K562 (cell line): Measurements from ENCODE around the gene RORB. TPM values are rescaled to one million over a fixed set of nuclear protein-coding genes. Genes with fewer than 3 reads are reported as not detected.

Experiments used
- ATAC-seq: fragments of 200-7000 bp; cut with Tn5 transposase; 3 replicates; pipeline ENCODE4 v1.9.1; 2020; ENCODE audit warnings: moderate library complexity
- BruUV-seq: library from RNA; stranded (reverse); fragments of 400-500 nt; replicated peaks from 2 replicates; lab custom pipeline; 2021; lab: Mats Ljungman, UMichigan
- CTCF ChIA-PET: fragments of 300-600 bp; formaldehyde crosslinking; extraction: SDS; loops from one replicate; lab custom pipeline; 2021; ENCODE audit warnings: low intra/inter-chr PET ratio; lab: Yijun Ruan, JAX
- POLR2A ChIA-PET: fragments of 300-600, 350-650 bp; sonication (Branson Sonifier 250); formaldehyde crosslinking; extraction: SDS; loops from one replicate; lab custom pipeline; 2021; ENCODE audit warnings: antibody characterized with exemption, inconsistent platforms; lab: Yijun Ruan, JAX
- DNase-seq, 4 experiments: peaks; one replicate each; pipeline versions ENCODE4 v3.0.0 to v3.0.0-alpha.2; 2011 to 2018; ENCODE audit warnings: low spot score in 3 of 4, mixed read lengths in 3 of 4; ENCODE audit errors: extremely low read depth in 1 of 4
- FAIRE-seq: peaks from 2 replicates; lab custom pipeline; 2011; peaks lifted over from hg19 to GRCh38; lab: Jason Lieb, UNC
- H2AFZ ChIP-seq: 2 replicates; pipeline ENCODE4 v1.6.0; 2011; ENCODE audit warnings: low read depth, low read length, control low read depth, inconsistent platforms
- H3K27ac ChIP-seq: fragments of 200-600 bp; 3 replicates; pipeline ENCODE4 v1.8.0; 2011; ENCODE audit warnings: low read depth, mild to moderate bottlenecking, control low read depth, inconsistent platforms, low read length, moderate library complexity, mixed read lengths; ENCODE audit errors: extremely low read depth
- H3K27me3 ChIP-seq, 2 experiments: fragments of 300-600 bp in 1 of 2; 2 replicates in 1 of 2; 3 replicates in 1 of 2; pipeline versions ENCODE4 v1.6.0 to v1.8.0; 2011; ENCODE audit warnings: inconsistent platforms in 2 of 2, low read length in 2 of 2, mild to moderate bottlenecking in 1 of 2, mixed read lengths in 1 of 2, moderate library complexity in 1 of 2; ENCODE audit not compliant: control insufficient read depth in 2 of 2, insufficient read depth in 2 of 2
- H3K36me3 ChIP-seq: fragments of 300-600 bp; 3 replicates; pipeline ENCODE4 v1.8.0; 2011; ENCODE audit warnings: mild to moderate bottlenecking, low read length, inconsistent platforms; ENCODE audit not compliant: control insufficient read depth, insufficient read depth
- H3K4me1 ChIP-seq, 2 experiments: fragments of 200-600 bp in 1 of 2; replicated peaks in 1 of 2; 2 replicates in 1 of 2; 3 replicates in 1 of 2; pipeline versions ENCODE4 v1.5.1 to v1.8.0; 2011; ENCODE audit warnings: inconsistent platforms in 2 of 2, low read length in 2 of 2, mild to moderate bottlenecking in 1 of 2, mixed read lengths in 1 of 2, moderate library complexity in 1 of 2; ENCODE audit not compliant: control insufficient read depth in 2 of 2, insufficient read depth in 2 of 2
- H3K4me2 ChIP-seq: 2 replicates; pipeline ENCODE4 v1.6.1; 2011; ENCODE audit warnings: low read length, control low read depth, inconsistent platforms, mixed read lengths; ENCODE audit not compliant: insufficient read depth
- H3K4me3 ChIP-seq: fragments of 200-600 bp; sonication (generic), shearing (Covaris generic); 2 replicates; pipeline ENCODE4 v1.5.1; 2016; ENCODE audit warnings: control low read depth, inconsistent platforms
- H3K79me2 ChIP-seq: fragments of 200-600 bp; 3 replicates; pipeline ENCODE4 v1.8.0; 2011; ENCODE audit warnings: low read length, inconsistent platforms; ENCODE audit not compliant: control insufficient read depth, insufficient read depth
- H3K9ac ChIP-seq, 2 experiments: 2 replicates each; pipeline versions ENCODE4 v1.6.0 to v1.6.1; 2011; ENCODE audit warnings: low read depth in 2 of 2, low read length in 2 of 2, control low read depth in 1 of 2, inconsistent platforms in 1 of 2, mild to moderate bottlenecking in 1 of 2, mixed read lengths in 1 of 2; ENCODE audit not compliant: insufficient read depth in 1 of 2
- H3K9me1 ChIP-seq: one replicate; pipeline ENCODE4 v1.6.0; 2011; ENCODE audit warnings: inconsistent platforms, mild to moderate bottlenecking, low read length, moderate library complexity; ENCODE audit not compliant: control insufficient read depth, insufficient read depth
- H3K9me3 ChIP-seq: replicated peaks from 2 replicates; pipeline ENCODE4 v1.5.1; 2011; ENCODE audit warnings: low read depth, low read length, inconsistent platforms; ENCODE audit not compliant: control insufficient read depth, insufficient read depth
- H4K20me1 ChIP-seq: replicated peaks from 2 replicates; pipeline ENCODE4 v1.6.1; 2011; ENCODE audit warnings: low read length, inconsistent platforms, mixed read lengths; ENCODE audit not compliant: control insufficient read depth, insufficient read depth
- ARID1B ChIP-seq: fragments of 450-650 bp; IDR thresholded peaks from 2 replicates; pipeline ENCODE4 v1.6.1; 2016; ENCODE audit warnings: antibody characterized with exemption, mild to moderate bottlenecking, inconsistent platforms
- CREBBP ChIP-seq: IDR thresholded peaks from one replicate; pipeline ENCODE4 v1.6.1; 2012; ENCODE audit warnings: low read depth, mild to moderate bottlenecking, control low read depth, inconsistent platforms, low read length
- CREM ChIP-seq: IDR thresholded peaks from 2 replicates; pipeline ENCODE4 v1.6.1; 2014; ENCODE audit warnings: antibody characterized with exemption, low read depth
- ETV6 ChIP-seq, 3 experiments: fragments of 150-350 bp in 1 of 3; sonication (generic) in 1 of 3; formaldehyde crosslinking in 1 of 3; IDR thresholded peaks; 2 replicates each; pipeline versions ENCODE4 v1.6.1 to v1.8.0; 2014 to 2022; ENCODE audit warnings: borderline replicate concordance in 2 of 3, low read depth in 2 of 3, antibody characterized with exemption in 1 of 3, low read length in 1 of 3, mild to moderate bottlenecking in 1 of 3, missing genetic modification reagents in 1 of 3
- GTF2F1 ChIP-seq: IDR thresholded peaks from 2 replicates; pipeline ENCODE4 v1.6.1; 2011; ENCODE audit warnings: low read depth, low read length, improper control_type of control experiment
- JUN ChIP-seq, 2 experiments: sonication (generic) in 1 of 2; formaldehyde crosslinking in 1 of 2; IDR thresholded peaks; 2 replicates each; pipeline versions ENCODE4 v1.6.1 to v1.8.0; 2012 to 2022; ENCODE audit warnings: borderline replicate concordance in 2 of 2, mild to moderate bottlenecking in 2 of 2, improper control_type of control experiment in 1 of 2, low read depth in 1 of 2, low read length in 1 of 2, missing genetic modification reagents in 1 of 2
- KDM5B ChIP-seq: fragments of 200-600 bp; sonication (generic); IDR thresholded peaks from 2 replicates; pipeline ENCODE4 v1.6.1; 2012; ENCODE audit warnings: low read depth, mild to moderate bottlenecking, moderate library complexity, low read length, control low read depth, inconsistent platforms; ENCODE audit not compliant: insufficient replicate concordance
- L3MBTL2 ChIP-seq: fragments of 450-650 bp; IDR thresholded peaks from 2 replicates; pipeline ENCODE4 v1.6.1; 2016; ENCODE audit warnings: mild to moderate bottlenecking, moderate library complexity
- NFIX ChIP-seq: fragments of 250-450 bp; sonication (Bioruptor Pico); IDR thresholded peaks from 2 replicates; pipeline ENCODE4 v1.4.0; 2020; ENCODE audit warnings: low read depth, mild to moderate bottlenecking, moderate library complexity
- PCBP2 ChIP-seq: fragments of 200-400 bp; formaldehyde crosslinking; IDR thresholded peaks from 2 replicates; pipeline ENCODE4 v1.6.1; 2018; ENCODE audit warnings: low read length, low read depth, mild to moderate bottlenecking, moderate library complexity; ENCODE audit not compliant: poor library complexity, severe bottlenecking
- PURB ChIP-seq: sonication (generic); formaldehyde crosslinking; IDR thresholded peaks from 2 replicates; pipeline ENCODE4 v1.9.0; 2021; ENCODE audit warnings: low read depth, mild to moderate bottlenecking, missing genetic modification reagents
- RBFOX2 ChIP-seq: fragments of 200-400 bp; formaldehyde crosslinking; IDR thresholded peaks from 2 replicates; pipeline ENCODE4 v1.6.1; 2017; ENCODE audit warnings: low read depth, mild to moderate bottlenecking, low read length, moderate library complexity
- SETDB1 ChIP-seq: IDR thresholded peaks from one replicate; pipeline ENCODE4 v1.6.1; 2012; ENCODE audit warnings: low read length, control low read depth, inconsistent platforms
- SMARCC2 ChIP-seq: fragments of 450-650 bp; IDR thresholded peaks from 2 replicates; pipeline ENCODE4 v1.6.1; 2017; ENCODE audit warnings: antibody characterized with exemption, moderate library complexity, mild to moderate bottlenecking, low read depth
- ZNF133 ChIP-seq: fragments of 250-450 bp; sonication (Bioruptor Pico); IDR thresholded peaks from 2 replicates; pipeline ENCODE4 v1.4.0; 2020; ENCODE audit warnings: mild to moderate bottlenecking
- WGBS: fragments of 100-300 bp; shearing (Covaris generic); methylation state at CpG from one replicate; pipeline ENCODE4 v1.1.6; 2016; ENCODE audit warnings: low coverage, mixed read lengths; ENCODE audit not compliant: insufficient coverage; ENCODE audit errors: missing lambda C conversion rate; 5-methylcytosine and 5-hydroxymethylcytosine counted together
- in situ Hi-C: fragments of 300-500 bp; cut with MboI; formaldehyde crosslinking; loops from 4 replicates; pipeline ENCODE4 v1.15.0; 2018; ENCODE audit warnings: inconsistent platforms, mixed read lengths
- intact Hi-C: fragments of 100-400 bp; cut with micrococcal nuclease; formaldehyde crosslinking; loops from 2 replicates; pipeline ENCODE4 v1.14.2; 2022
- polyA plus RNA-seq, 8 experiments: library from polyadenylated mRNA; depleted of rRNA in 4 of 8; stranded (reverse) in 5 of 8; unstranded in 3 of 8; fragments of >200 nt; fragmentation: Nextera tagmentation in 2 of 8; fragmentation: Illumina TruSeq in 1 of 8; extraction: Ambion mirVana in 2 of 8; extraction: Trizol in 1 of 8; gene quantifications; 2 replicates each; pipeline versions ENCODE4 v1.2.1 to v1.2.3, GENCODE V29; 2011 to 2014; ENCODE audit warnings: inconsistent platforms in 1 of 8, missing spikeins in 1 of 8
- total RNA-seq, 7 experiments: library from RNA; depleted of rRNA in 6 of 7; stranded (reverse); fragments of >200 nt in 6 of 7; fragmentation: Illumina TruSeq in 2 of 7; extraction: Trizol in 2 of 7; gene quantifications; 2 replicates each; pipeline versions ENCODE4 v1.2.1 to v1.2.3, GENCODE V29; 2011 to 2021; ENCODE audit warnings: low replicate concordance in 1 of 7

RORB gene
- total and polyA plus RNA-seq, 9 of the 15 experiments (the other 6 are each of a cell fraction or from before 2014, with no cell fraction given), result not detected

DNA sequence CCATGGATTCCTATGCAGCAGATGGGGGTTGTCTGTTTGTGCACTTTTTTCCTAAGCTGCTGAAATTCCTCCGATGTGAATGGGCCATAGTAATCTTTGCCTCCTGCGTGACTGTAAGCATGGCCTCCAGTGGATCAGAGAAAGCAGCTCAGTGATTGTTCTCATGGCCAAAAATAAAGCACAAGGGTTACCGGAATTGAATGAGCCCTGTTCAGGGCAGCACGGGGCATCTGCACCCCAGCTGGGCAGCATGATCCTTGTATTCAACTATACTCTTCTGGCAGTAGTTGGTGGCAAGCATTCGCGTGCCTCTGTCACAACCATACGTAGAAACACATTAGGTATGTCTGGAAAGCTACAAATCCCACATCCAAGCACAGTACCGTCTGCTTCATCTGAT lies 193.9 kb downstream of the RORB start:
- H3K9me3 ChIP-seq, result no peaks in the 10 kb centered on the region
- H3K9ac ChIP-seq, result no peak overlapping the region
- ChIA-PET CTCF (no interaction called here), POLR2A (no interaction called here)
- FAIRE-seq (no peak), DNase-seq (no peak), ATAC-seq (no peak)
- H4K20me1 ChIP-seq, result no peaks in the 10 kb centered on the region
- H3K79me2 ChIP-seq, result no peaks in the 10 kb centered on the region
- no peak overlapping the region for H3K27ac ChIP-seq
- in situ Hi-C loops, result no loop called here
- no peaks in the 10 kb centered on the region for H3K27me3 ChIP-seq
- no peaks in the 10 kb centered on the region for H3K36me3 ChIP-seq
- H2AFZ ChIP-seq, result no peak overlapping the region
- no peaks in the 10 kb centered on the region for H3K4me1 ChIP-seq
- 2% methylated on average over 8 of the region's 8 CpGs for WGBS
- no peak for TF ChIP-seq ZNF133 (CRISPR knock-in tag)
- TF ChIP-seq KDM5B, result no peak
- TF ChIP-seq SMARCC2, result no peak
- TF ChIP-seq SETDB1, result no peak
- no peak for TF ChIP-seq ARID1B
- no peak for TF ChIP-seq JUN (IDR thresholded peaks at IDR 0.05; ENCODE audit: borderline replicate concordance, low read depth, low read length)
- TF ChIP-seq JUN (CRISPR knock-in tag; IDR thresholded peaks at IDR 0.05; ENCODE audit: borderline replicate concordance), result no peak
- TF ChIP-seq PCBP2, result no peak
- TF ChIP-seq CREBBP, result no peak
- no peak for TF ChIP-seq CREM
- no peak for TF ChIP-seq ETV6 (IDR thresholded peaks at IDR 0.05; ENCODE audit: borderline replicate concordance in 1 of 2, low read depth in 2 of 2, low read length in 1 of 2)
- TF ChIP-seq ETV6 (CRISPR knock-in tag; IDR thresholded peaks at IDR 0.05; ENCODE audit: borderline replicate concordance), result no peak
- TF ChIP-seq RBFOX2, result no peak
- TF ChIP-seq L3MBTL2, result no peak
- TF ChIP-seq NFIX (CRISPR knock-in tag), result no peak
- no peak for TF ChIP-seq GTF2F1
- TF ChIP-seq PURB, result no peak
- no peak overlapping the region for H3K4me2 ChIP-seq
- H3K9me1 ChIP-seq, result no peaks in the 10 kb centered on the region
- intact Hi-C loops, result no loop called here
- BruUV-seq, result no TSS peak
- no peak overlapping the region for H3K4me3 ChIP-seq
